Measurements from ENCODE around the gene OTOF.

Gene OTOF

GRCh38 chr2:26480566-26481423 is 2.9 kb upstream of the OTOF start:
- H2AFZ ChIP-seq (ENCODE audit: low read length): no peak overlapping the region
- H3K4me2 ChIP-seq (ENCODE audit: low read depth, low read length, poor library complexity, severe bottlenecking): no peak overlapping the region
- H3K79me2 ChIP-seq (ENCODE audit: insufficient read depth, low read length): no peaks in the 10 kb centered on the region
- no peak overlapping the region for H3K4me3 ChIP-seq (ENCODE audit: low read length, poor library complexity, severe bottlenecking)
- no peaks in the 10 kb centered on the region for H3K27me3 ChIP-seq (ENCODE audit: insufficient read depth, low read length, poor library complexity, severe bottlenecking)
- no peaks in the 10 kb centered on the region for H3K36me3 ChIP-seq (ENCODE audit: insufficient read depth, low read length)
- no peaks in the 10 kb centered on the region for H3K9me3 ChIP-seq (ENCODE audit: insufficient read depth, low read depth, low read length)
- H3K4me1 ChIP-seq (ENCODE audit: insufficient read depth, low read length, poor library complexity, severe bottlenecking): peaks cover 4% of the 10 kb centered on the region
- TF ChIP-seq EZH2phosphoT487 (IDR thresholded peaks at IDR 0.05; ENCODE audit: borderline replicate concordance): no peak
- TF ChIP-seq, protein P1, sequence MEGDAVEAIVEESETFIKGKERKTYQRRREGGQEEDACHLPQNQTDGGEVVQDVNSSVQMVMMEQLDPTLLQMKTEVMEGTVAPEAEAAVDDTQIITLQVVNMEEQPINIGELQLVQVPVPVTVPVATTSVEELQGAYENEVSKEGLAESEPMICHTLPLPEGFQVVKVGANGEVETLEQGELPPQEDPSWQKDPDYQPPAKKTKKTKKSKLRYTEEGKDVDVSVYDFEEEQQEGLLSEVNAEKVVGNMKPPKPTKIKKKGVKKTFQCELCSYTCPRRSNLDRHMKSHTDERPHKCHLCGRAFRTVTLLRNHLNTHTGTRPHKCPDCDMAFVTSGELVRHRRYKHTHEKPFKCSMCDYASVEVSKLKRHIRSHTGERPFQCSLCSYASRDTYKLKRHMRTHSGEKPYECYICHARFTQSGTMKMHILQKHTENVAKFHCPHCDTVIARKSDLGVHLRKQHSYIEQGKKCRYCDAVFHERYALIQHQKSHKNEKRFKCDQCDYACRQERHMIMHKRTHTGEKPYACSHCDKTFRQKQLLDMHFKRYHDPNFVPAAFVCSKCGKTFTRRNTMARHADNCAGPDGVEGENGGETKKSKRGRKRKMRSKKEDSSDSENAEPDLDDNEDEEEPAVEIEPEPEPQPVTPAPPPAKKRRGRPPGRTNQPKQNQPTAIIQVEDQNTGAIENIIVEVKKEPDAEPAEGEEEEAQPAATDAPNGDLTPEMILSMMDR (conservative IDR thresholded peaks at IDR 0.05; ENCODE audit: low read length): no peak
- no peaks in the 10 kb centered on the region for H4K20me1 ChIP-seq (ENCODE audit: insufficient read depth, low read length, poor library complexity, severe bottlenecking)
- H3F3A ChIP-seq (ENCODE audit: low read depth): no peaks in the 10 kb centered on the region
- no peak overlapping the region for H3K9ac ChIP-seq (ENCODE audit: low read depth, low read length, poor library complexity, severe bottlenecking)
- no peaks in the 10 kb centered on the region for H3K9me2 ChIP-seq (replicated peaks; ENCODE audit: low read depth, low read length)

- no peaks in the 10 kb centered on the region for H3K79me2 ChIP-seq (ENCODE audit: insufficient read depth, low read length)
- TF ChIP-seq, protein P1 (conservative IDR thresholded peaks at IDR 0.05; ENCODE audit: low read length): no peak
- no peak for TF ChIP-seq EZH2phosphoT487 (IDR thresholded peaks at IDR 0.05; ENCODE audit: borderline replicate concordance)
- H4K20me1 ChIP-seq (ENCODE audit: insufficient read depth, low read length, poor library complexity, severe bottlenecking): no peaks in the 10 kb centered on the region
- H2AFZ ChIP-seq (ENCODE audit: low read length): no peak overlapping the region
- H3K9me3 ChIP-seq (ENCODE audit: insufficient read depth, low read depth, low read length): no peaks in the 10 kb centered on the region
- H3K27me3 ChIP-seq (ENCODE audit: insufficient read depth, low read length, poor library complexity, severe bottlenecking): no peaks in the 10 kb centered on the region
- no peak overlapping the region for H3K4me3 ChIP-seq (ENCODE audit: low read length, poor library complexity, severe bottlenecking)
- no peak overlapping the region for H3K4me2 ChIP-seq (ENCODE audit: low read depth, low read length, poor library complexity, severe bottlenecking)
- no peaks in the 10 kb centered on the region for H3K9me2 ChIP-seq (replicated peaks; ENCODE audit: low read depth, low read length)
- H3K9ac ChIP-seq (ENCODE audit: low read depth, low read length, poor library complexity, severe bottlenecking): no peak overlapping the region
- H3F3A ChIP-seq (ENCODE audit: low read depth): no peaks in the 10 kb centered on the region
- peaks cover 4% of the 10 kb centered on the region for H3K4me1 ChIP-seq (ENCODE audit: insufficient read depth, low read length, poor library complexity, severe bottlenecking)
- H3K36me3 ChIP-seq (ENCODE audit: insufficient read depth, low read length): no peaks in the 10 kb centered on the region
Observed at GRCh38 chr2:26479789-26480565, 2.1 kb upstream of the OTOF start.

DNA sequence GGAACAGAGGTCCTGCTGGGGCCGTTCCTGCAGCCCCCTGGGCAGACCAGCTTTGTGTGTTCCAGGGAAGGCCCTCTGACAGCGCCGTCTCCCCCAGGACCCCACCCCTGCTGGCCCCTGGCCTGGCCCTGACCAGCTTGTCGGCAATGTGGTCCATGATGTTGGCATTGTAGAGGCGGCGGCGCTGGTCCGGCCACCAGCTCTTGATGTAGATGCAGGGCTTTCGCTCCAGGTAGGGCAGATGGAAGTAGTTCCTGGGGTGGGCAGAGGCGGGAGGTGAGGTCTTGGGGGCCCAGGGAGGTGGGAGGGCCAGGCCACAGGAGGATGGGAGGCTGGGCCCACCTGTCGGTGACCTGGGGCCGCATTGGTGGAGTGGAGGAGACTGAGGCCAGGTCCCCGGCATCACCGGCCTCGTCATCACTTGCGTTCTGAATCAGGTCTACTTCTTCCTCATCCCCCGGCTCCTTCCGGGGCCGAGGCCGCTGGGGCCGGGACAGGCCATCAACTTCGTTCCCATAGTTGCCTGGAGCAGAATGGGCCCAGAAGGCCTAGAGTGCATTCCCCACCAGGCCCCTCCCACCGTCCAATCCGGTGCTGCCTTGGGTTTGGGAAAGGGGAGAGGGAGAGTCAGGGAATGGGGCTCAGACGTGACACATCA is 1.3 kb upstream of the OTOF start:
- H3K9me3 ChIP-seq (ENCODE audit: insufficient read depth, low read depth, low read length): no peaks in the 10 kb centered on the region
- H2AFZ ChIP-seq (ENCODE audit: low read length): no peak overlapping the region

More for the DNA sequence above, 1.3 kb upstream of the OTOF start:
- no peaks in the 10 kb centered on the region for H3F3A ChIP-seq (ENCODE audit: low read depth)
- H3K4me2 ChIP-seq (ENCODE audit: low read depth, low read length, poor library complexity, severe bottlenecking): no peak overlapping the region
- no peaks in the 10 kb centered on the region for H3K27me3 ChIP-seq (ENCODE audit: insufficient read depth, low read length, poor library complexity, severe bottlenecking)
- H3K9me2 ChIP-seq (replicated peaks; ENCODE audit: low read depth, low read length): no peaks in the 10 kb centered on the region
- no peaks in the 10 kb centered on the region for H3K36me3 ChIP-seq (ENCODE audit: insufficient read depth, low read length)
- H4K20me1 ChIP-seq (ENCODE audit: insufficient read depth, low read length, poor library complexity, severe bottlenecking): no peaks in the 10 kb centered on the region
- no peak overlapping the region for H3K4me3 ChIP-seq (ENCODE audit: low read length, poor library complexity, severe bottlenecking)
- TF ChIP-seq, protein P1 (conservative IDR thresholded peaks at IDR 0.05; ENCODE audit: low read length): no peak
- no peak for TF ChIP-seq EZH2phosphoT487 (IDR thresholded peaks at IDR 0.05; ENCODE audit: borderline replicate concordance)
- no peaks in the 10 kb centered on the region for H3K79me2 ChIP-seq (ENCODE audit: insufficient read depth, low read length)
- H3K9ac ChIP-seq (ENCODE audit: low read depth, low read length, poor library complexity, severe bottlenecking): no peak overlapping the region
- H3K4me1 ChIP-seq (ENCODE audit: insufficient read depth, low read length, poor library complexity, severe bottlenecking): peaks cover 4% of the 10 kb centered on the region
